Spleen (tissue), 11 donors: ENCODE measurements around the gene ZBTB34. TPM values are rescaled to one million over a fixed set of nuclear protein-coding genes. Genes with fewer than 3 reads are reported as not detected.

Experiments
- DNase-seq: peaks from one replicate; pipeline ENCODE4 v3.0.0-alpha.2; 2020
- H3K27ac ChIP-seq, 8 donors: fragments of 200-600 bp; sonication (generic) in 7 of 8; 1 replicate in 4 of 8; 2 replicates in 4 of 8; pipeline versions ENCODE4 v1.5.0 to v1.8.0; 2016 to 2021; ENCODE audit warnings: inconsistent platforms in 4 of 8, mild to moderate bottlenecking in 4 of 8, moderate library complexity in 1 of 8
- H3K27me3 ChIP-seq, 7 donors: fragments of 200-600 bp; sonication (generic) in 6 of 7; replicated peaks in 1 of 7; 1 replicate in 4 of 7; 2 replicates in 3 of 7; pipeline versions ENCODE4 v1.5.0 to v1.8.0; 2016 to 2021; ENCODE audit warnings: inconsistent platforms in 3 of 7, mild to moderate bottlenecking in 1 of 7
- H3K36me3 ChIP-seq, 6 donors: fragments of 200-600 bp; sonication (generic) in 5 of 6; 1 replicate in 4 of 6; 2 replicates in 2 of 6; pipeline versions ENCODE4 v1.5.0 to v1.8.0; 2016 to 2021; ENCODE audit warnings: inconsistent platforms in 2 of 6
- H3K4me1 ChIP-seq, 6 donors: fragments of 200-600 bp; sonication (generic) in 5 of 6; 1 replicate in 3 of 6; 2 replicates in 3 of 6; pipeline versions ENCODE4 v1.5.0 to v1.8.0; 2016 to 2021; ENCODE audit warnings: inconsistent platforms in 3 of 6
- H3K4me3 ChIP-seq, 8 donors: fragments of 200-600 bp; sonication (generic) in 7 of 8; 1 replicate in 4 of 8; 2 replicates in 4 of 8; pipeline versions ENCODE4 v1.5.0 to v1.8.0; 2016 to 2021; ENCODE audit warnings: inconsistent platforms in 4 of 8, mild to moderate bottlenecking in 4 of 8, moderate library complexity in 2 of 8
- H3K9me3 ChIP-seq, 8 donors: fragments of 200-600 bp; sonication (generic) in 7 of 8; 1 replicate in 4 of 8; 2 replicates in 4 of 8; pipeline versions ENCODE4 v1.5.0 to v1.8.0; 2016 to 2021; ENCODE audit warnings: inconsistent platforms in 4 of 8
- CTCF ChIP-seq, 11 experiments: fragments of 200-600 bp in 7 of 11; fragments of 450-650 bp in 4 of 11; sonication (generic) in 4 of 11; IDR thresholded peaks in 8 of 11; conservative IDR thresholded peaks in 3 of 11; 1 replicate in 7 of 11; 2 replicates in 4 of 11; pipeline versions ENCODE4 v1.4.0 to v1.8.0; 2016 to 2021; ENCODE audit warnings: antibody characterized with exemption in 11 of 11, inconsistent platforms in 4 of 11, mild to moderate bottlenecking in 1 of 11
- POLR2A ChIP-seq, 3 donors: fragments of 450-650 bp; IDR thresholded peaks; one replicate each; pipeline ENCODE4 v1.5.1; 2017; ENCODE audit warnings: antibody characterized with exemption in 3 of 3, mild to moderate bottlenecking in 1 of 3
- POLR2AphosphoS5 ChIP-seq, 3 donors: sonication (generic); formaldehyde crosslinking; IDR thresholded peaks; one replicate each; pipeline ENCODE4 v1.5.1; 2017; ENCODE audit warnings: antibody characterized with exemption in 3 of 3
- WGBS, 5 donors: extraction: QIAGEN DNeasy Blood & Tissue Kit in 3 of 5; methylation state at CpG; one replicate each; pipeline versions ENCODE4 v1.1.5 to v1.1.7; 2013 to 2018; 5-methylcytosine and 5-hydroxymethylcytosine counted together
- intact Hi-C: fragments of 100-400 bp; cut with DNase I; formaldehyde crosslinking; loops from one replicate; pipeline ENCODE4 v1.15.0; 2023; ENCODE audit warnings: low total_unique reads
- polyA plus RNA-seq, 3 donors: library from polyadenylated mRNA; stranded (reverse); fragments of 200-250 nt; gene quantifications; one replicate each; pipeline ENCODE4 v1.2.1, GENCODE V29; 2013
- total RNA-seq, 7 donors: library from RNA; depleted of rRNA in 3 of 7; stranded (reverse); fragments of >200 nt in 3 of 7; fragmentation: NEBNext Ultra II Directional in 4 of 7; extraction: Animal tissue kit (Norgen Biotek cat#: 25700) in 4 of 7; gene quantifications; one replicate each; pipeline versions ENCODE4 v1.1.0 to v1.2.1, GENCODE V29; 2016 to 2021
- donor health status: healthy with polysubstance abuse.
- donor health status: DM: no; HTN: no; CAD: no; lungs with moderate emphysema.
- donor health status: DM: no; HTN: no; CAD: no.
- donor health status: Bipolar disorder and iron deficiency.
- donor health status: healthy.
- donor health status: DM: no; HTN: no; CAD: no.
- donor health status: DM: yes; HTN: yes; CAD: no.

The ZBTB34 gene
- total and polyA plus RNA-seq, 10 donors: 2.1 to 28.9 (median 15.1) TPM

DNA sequence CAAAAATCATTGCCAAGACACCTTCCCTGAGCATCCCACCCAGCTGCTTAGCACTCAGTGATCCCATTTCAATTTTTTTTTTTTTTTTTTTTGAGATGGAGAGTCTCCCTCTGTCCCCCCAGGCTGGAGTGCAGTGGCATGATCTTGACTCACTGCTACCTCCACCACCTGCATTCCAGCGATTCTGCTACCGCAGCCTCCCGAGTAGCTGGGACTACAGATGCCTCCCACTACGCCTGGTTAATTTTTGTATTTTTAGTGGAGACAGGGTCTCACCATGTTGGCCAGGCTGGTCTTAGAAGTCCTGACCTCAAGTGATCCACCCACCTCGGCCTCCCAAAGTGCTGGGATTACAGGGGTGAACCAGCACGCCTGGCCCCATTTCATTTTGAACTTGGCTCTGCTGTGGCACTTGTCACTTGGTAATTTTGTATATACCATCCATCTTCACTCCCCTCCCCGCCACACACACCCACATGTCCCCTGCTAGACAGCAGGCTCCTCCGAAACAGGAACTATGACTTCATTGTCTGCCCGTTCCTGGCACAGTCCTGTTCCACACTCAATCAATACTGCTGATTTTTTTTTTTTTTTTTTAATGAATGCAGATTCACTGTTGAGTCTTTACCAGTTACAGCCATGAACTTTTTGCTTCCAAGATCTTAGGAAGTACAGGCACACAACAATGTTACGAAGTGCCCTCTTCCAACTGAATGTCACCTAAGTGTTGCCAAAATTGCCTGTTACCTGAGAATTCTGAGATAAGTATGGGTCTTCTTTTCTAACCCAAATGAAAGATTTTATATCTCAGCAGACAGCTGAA is 17.3 kb upstream of the ZBTB34 start:
- Histone ChIP-seq H3K4me1 (peaks cover 0 to 9% (median 4%) of the 10 kb centered on the region in 6 donors), H3K4me3 (no peak overlapping the region), H3K27ac (no peak overlapping the region), H3K27me3 (no peaks in the 10 kb centered on the region), H3K36me3 (peaks cover 0 to 18% (median 0%) of the 10 kb centered on the region in 6 donors), H3K9me3 (no peaks in the 10 kb centered on the region)
- 68 to 78% (median 70%) methylated on average over 10 of the region's 10 CpGs for WGBS, 5 donors
- no peak for DNase-seq
- TF ChIP-seq CTCF (IDR thresholded peaks at IDR 0.05 in 8 of 11, conservative IDR thresholded peaks at IDR 0.05 in 3 of 11): no peak
- TF ChIP-seq POLR2A (IDR thresholded peaks at IDR 0.05): no peak
- TF ChIP-seq POLR2AphosphoS5 (IDR thresholded peaks at IDR 0.05): no peak
- intact Hi-C loops: no loop called here

- Histone ChIP-seq H3K27me3 (no peaks in the 10 kb centered on the region), H3K4me3 (no peak overlapping the region), H3K4me1 (no peaks in the 10 kb centered on the region), H3K27ac (no peak overlapping the region), H3K9me3 (no peaks in the 10 kb centered on the region), H3K36me3 (peaks cover 0 to 9% (median 0%) of the 10 kb centered on the region in 6 donors)
- no peak for DNase-seq
- 51 to 78% (median 62%) methylated on average over 5 of the region's 5 CpGs for WGBS, 5 donors
- TF ChIP-seq POLR2AphosphoS5 (IDR thresholded peaks at IDR 0.05): no peak
- TF ChIP-seq CTCF (IDR thresholded peaks at IDR 0.05 in 8 of 11, conservative IDR thresholded peaks at IDR 0.05 in 3 of 11): no peak
- intact Hi-C loops: no loop called here
Observed at GRCh38 chr9:126844085-126844484, 16.4 kb upstream of the ZBTB34 start.

DNA sequence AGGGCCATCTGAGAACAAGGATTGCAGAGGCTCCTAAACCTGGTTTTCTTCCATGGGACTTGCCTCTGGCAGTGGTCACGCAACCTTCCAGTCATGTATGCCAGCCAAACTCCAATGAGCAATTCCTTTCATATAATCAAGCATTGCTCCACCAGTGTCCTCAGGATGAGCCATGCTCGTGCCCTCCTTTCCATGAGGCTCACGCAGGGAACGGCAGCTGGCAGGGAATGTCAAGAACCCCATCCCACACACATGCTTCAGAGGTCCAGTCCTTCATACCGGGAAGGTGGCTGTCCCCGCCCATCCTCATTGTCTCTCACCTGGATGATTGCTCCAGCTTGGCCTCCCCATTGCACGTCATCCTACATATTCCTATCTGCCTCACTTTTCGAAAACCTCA is 13.4 kb upstream of the ZBTB34 start:
- DNase-seq: no peak
- 92 to 96% (median 93%) methylated on average over 8 of the region's 8 CpGs for WGBS, 5 donors
- peaks cover 0 to 24% (median 0%) of the 10 kb centered on the region in 7 donors for H3K27me3 ChIP-seq
- intact Hi-C loops: no loop called here
- H3K9me3 ChIP-seq: no peaks in the 10 kb centered on the region
- H3K36me3 ChIP-seq: no peaks in the 10 kb centered on the region
- no peak overlapping the region for H3K27ac ChIP-seq
- TF ChIP-seq CTCF (IDR thresholded peaks at IDR 0.05 in 8 of 11, conservative IDR thresholded peaks at IDR 0.05 in 3 of 11) (no peak), POLR2A (IDR thresholded peaks at IDR 0.05) (no peak), POLR2AphosphoS5 (IDR thresholded peaks at IDR 0.05) (no peak)
- no peak overlapping the region for H3K4me3 ChIP-seq
- H3K4me1 ChIP-seq: no peaks in the 10 kb centered on the region

- intact Hi-C loops: no loop called here
- no peak for DNase-seq
- 53 to 69% (median 62%) methylated on average over 7 to 8 of the region's 8 CpGs for WGBS, 5 donors
- Histone ChIP-seq H3K9me3 (no peaks in the 10 kb centered on the region), H3K4me1 (no peaks in the 10 kb centered on the region), H3K27ac (no peak overlapping the region), H3K27me3 (peaks cover 0 to 43% (median 0%) of the 10 kb centered on the region in 7 donors), H3K4me3 (no peak overlapping the region), H3K36me3 (no peaks in the 10 kb centered on the region)
- TF ChIP-seq POLR2AphosphoS5 (IDR thresholded peaks at IDR 0.05) (no peak), CTCF (IDR thresholded peaks at IDR 0.05 in 8 of 11, conservative IDR thresholded peaks at IDR 0.05 in 3 of 11) (no peak), POLR2A (IDR thresholded peaks at IDR 0.05) (no peak)
Observed at GRCh38 chr9:126849591-126850225, 10.7 kb upstream of the ZBTB34 start.
